Cardiac septum (tissue), 1 donor: ENCODE measurements around the gene PLXNA4. TPM values are rescaled to one million over a fixed set of nuclear protein-coding genes. Genes with fewer than 3 reads are reported as not detected.

Experiments used
- DNase-seq: peaks from one replicate; pipeline ENCODE4 v3.0.0-alpha.2; 2020; ENCODE audit warnings: low spot score
- intact Hi-C: fragments of 100-400 bp; cut with DNase I; formaldehyde crosslinking; loops from one replicate; pipeline ENCODE4 v1.14.0; 2022
- total RNA-seq: library from RNA; stranded (reverse); fragmentation: NEBNext Ultra II Directional; extraction: Animal tissue kit (Norgen Biotek cat#: 25700); gene quantifications from one replicate; pipeline ENCODE4 v1.2.1, GENCODE V29; 2021
- donor health status: DM: no; HTN: no; CAD: no.

PLXNA4 gene
- total RNA-seq, 1 donor from 2014 or later, result 12.8 TPM

GRCh38 chr7:132142006-132142405 lies 434.3 kb downstream of the PLXNA4 start:
- intact Hi-C loops, result loop anchor here (10.0 kb wide), 1 partner anchor 137 kb away; no protein-coding TSS in a partner anchor

DNA sequence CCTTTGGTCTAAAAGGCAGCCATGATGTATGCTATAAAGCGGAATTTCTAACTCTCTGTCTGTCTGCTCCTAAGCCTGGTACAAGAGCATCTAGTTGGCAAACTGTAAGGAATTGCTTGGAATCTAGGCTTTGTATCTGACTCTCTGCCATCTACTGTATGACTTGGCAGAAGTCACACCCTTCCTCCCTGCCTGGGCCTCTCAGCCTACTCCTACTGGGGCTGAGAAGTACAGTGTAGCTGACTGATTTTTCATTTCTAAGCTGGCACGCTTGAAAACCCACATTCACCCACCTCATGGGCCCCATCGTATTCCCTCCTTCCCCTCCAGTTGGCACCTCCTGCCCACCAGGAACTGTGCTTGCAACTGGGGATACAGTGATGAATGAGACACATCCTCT lies 435.2 kb downstream of the PLXNA4 start:
- DNase-seq, result no peak
- intact Hi-C loops, result loop anchor here (10.0 kb wide), 1 partner anchor 136 kb away; no protein-coding TSS in a partner anchor

More at GRCh38 chr7:132142006-132142405, 434.3 kb downstream of the PLXNA4 start:
- no peak for DNase-seq

GRCh38 chr7:132140341-132140740 lies 435.9 kb downstream of the PLXNA4 start:
- intact Hi-C loops, result loop anchor here (10.0 kb wide), 1 partner anchor 136 kb away; no protein-coding TSS in a partner anchor
- no peak for DNase-seq

GRCh38 chr7:132138817-132139216 lies 437.5 kb downstream of the PLXNA4 start:
- intact Hi-C loops, result no loop called here
- no peak for DNase-seq

GRCh38 chr7:132137681-132138080 lies 438.6 kb downstream of the PLXNA4 start:
- no peak for DNase-seq
- intact Hi-C loops, result no loop called here

DNA sequence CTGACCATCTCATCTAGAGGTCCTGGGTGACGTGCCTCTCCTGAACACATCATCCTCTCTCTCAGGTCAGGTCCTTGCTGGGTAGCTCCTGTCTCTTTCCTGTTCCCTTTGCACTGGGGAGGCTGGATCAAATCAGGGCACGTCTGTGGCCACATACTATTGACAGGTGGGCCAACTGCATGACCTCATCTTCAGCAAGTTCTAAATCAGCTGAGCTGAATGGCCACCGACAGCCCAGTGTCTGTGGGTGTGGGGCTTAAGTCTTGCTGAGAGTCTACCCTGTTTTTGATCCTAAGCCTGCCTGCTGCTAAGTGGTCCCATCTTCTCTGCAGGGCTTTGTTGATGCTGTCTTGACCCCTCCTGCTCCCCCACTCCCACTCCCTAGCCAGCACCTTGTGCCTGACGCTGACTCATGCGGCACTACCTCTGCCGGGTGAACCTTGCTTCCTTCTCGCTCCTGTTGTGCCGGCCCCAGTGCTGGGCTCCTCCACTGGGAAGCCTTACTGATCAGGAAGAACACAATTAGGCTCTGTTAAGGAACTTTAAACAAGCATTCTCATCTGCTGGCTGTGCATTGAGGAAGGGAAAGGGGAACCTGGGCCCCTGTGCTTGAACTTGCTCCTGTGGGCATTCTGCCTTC lies 440.4 kb downstream of the PLXNA4 start:
- intact Hi-C loops, result no loop called here

DNA sequence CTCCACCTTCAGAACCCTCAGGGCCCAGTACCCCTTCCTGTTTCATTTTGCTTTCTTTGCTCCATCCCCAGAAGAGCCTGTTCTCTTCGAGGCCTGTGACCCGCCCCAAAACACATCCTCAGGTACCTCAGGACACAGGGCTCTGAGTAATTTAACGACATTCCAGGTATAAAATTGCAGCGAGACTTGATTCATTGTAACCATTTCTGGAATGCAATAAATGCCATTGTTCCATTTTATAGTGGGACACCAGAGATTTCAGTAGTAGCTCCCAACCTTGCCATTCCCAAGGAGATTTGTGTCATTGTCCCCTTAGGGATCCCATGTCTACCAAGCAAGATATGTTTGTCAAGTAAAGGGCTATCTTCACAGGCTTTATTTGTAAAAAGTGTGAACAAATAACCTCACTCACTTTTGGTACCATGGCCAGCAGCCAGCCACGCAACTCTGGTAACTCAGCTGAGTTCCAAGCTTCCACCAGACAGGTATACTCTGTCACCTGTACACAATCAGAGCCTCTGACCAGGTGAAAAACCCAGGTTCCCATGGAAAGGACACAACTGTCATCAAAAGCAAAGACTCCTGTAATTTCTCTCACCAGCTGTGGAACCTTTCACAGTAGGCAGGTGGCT lies 441.3 kb downstream of the PLXNA4 start:
- no peak for DNase-seq
- intact Hi-C loops, result no loop called here

More for the DNA sequence above, 440.4 kb downstream of the PLXNA4 start:
- no peak for DNase-seq

DNA sequence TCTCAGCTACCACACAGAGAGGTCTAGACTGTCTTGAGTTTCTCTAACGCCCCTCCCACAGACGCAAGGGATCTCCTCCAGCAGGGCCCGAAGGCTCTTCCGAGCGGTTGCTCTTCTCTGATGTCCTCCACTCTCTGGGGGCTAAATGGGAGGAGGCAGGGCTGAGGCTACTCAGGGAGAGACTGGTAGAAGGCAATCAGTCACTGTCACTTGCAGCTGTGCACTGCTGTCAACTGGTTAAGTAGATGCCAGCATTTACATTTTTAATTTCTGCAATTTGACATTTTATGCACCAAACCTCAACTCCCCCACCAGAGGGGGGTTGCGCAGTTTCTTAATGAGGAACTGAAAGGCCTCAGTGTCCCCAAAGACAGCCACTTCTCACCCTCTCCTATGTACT lies 442.8 kb downstream of the PLXNA4 start:
- intact Hi-C loops, result no loop called here
- DNase-seq, result no peak

- intact Hi-C loops, result no loop called here
- DNase-seq, result no peak
These were observed 445.1 kb downstream of the PLXNA4 start for GRCh38 chr7:132131196-132131595.

DNA sequence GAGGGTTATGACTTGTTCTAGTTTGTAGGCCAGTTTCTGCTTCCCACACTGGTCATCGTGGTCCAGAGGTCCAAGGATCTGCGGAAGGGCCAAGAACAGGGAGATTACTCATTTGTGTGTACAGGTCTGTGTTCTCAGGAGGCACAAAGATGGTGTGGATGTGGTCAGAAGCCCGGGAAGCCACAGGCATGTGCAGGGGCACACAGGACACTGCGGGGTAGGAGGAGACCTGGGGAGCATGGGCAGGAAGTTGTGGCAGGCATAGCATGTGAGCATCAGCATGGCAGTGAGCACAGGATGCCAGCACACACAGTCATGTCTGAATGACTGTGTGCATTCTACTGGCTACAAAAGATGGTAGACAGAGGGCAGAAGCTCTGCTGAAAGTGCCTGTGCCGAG lies 445.8 kb downstream of the PLXNA4 start:
- intact Hi-C loops, result no loop called here
- DNase-seq, result no peak

DNA sequence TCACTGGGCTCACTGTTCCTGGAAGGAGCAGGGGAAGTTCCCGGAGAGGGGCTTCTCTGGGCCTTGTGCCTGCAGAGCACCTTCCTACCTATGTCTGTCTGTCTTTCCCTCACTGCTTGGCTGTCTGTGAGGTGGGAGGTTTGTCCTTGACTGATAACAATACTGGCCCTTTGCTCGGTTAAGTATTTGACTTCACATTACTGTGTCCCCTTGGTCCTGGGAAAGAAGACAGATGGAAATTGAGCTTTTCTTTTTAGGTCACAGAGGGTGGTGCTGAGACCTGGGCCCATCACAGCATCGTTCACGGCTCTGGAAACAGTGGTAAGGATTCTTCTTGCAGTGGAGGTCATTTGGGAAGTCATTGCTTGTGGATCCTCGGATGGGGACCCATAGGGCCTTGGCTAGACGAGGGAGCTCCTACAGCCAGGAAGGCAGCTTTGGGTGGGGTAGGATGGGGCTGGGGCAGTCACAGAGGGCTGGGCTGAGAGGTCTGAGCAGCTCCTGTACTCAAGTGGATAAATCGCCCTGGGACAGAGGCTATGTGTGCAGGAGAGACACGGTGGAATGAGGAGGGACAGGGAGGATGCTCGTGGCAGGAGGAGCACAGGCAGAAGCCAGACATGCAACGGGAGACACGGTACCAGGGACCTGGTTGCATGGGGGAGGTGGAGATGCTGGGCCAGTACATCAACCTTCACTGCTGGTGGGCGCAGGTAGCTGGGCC lies 450.2 kb downstream of the PLXNA4 start:
- DNase-seq, result no peak
- intact Hi-C loops, result no loop called here

DNA sequence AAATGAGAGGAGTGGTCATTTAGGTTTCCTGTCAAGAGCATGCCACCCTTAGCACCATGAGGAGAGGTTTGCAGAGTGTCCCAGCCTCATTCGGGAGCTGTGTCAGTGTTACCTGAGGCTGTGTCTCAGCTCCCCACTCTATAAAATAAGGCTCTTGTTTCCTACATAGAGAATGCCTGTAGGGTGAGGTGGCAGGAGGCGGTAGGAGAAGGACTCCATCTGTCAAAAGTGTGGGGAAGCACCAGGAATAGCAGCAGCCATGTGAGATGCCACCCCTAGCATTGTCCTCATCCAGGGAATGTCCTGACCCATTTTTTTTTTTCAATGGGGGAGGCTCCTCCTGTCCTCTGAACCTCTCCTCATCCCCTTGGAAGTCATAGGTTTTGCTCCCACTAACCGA lies 451.2 kb downstream of the PLXNA4 start:
- intact Hi-C loops, result no loop called here
- DNase-seq, result no peak

DNA sequence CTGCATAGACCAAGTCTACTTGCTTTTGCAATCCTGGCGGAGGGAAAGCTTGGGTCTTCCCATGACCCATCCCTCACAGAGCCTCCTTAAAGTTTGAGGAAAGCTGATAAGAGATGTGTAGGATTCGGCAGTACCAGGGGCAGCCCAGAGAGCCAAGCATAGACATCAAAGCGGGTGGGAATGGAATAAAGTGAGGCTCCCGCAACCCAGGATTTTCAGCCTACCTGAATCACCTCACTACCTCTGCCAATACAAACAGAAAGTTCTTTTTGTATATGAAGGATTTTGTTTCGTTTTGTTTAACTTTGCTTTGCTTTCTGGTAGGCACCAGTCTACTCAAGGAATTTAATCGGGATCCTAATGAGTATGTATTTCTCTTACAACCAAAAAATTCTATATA lies 451.7 kb downstream of the PLXNA4 start:
- no peak for DNase-seq
- intact Hi-C loops, result no loop called here

DNA sequence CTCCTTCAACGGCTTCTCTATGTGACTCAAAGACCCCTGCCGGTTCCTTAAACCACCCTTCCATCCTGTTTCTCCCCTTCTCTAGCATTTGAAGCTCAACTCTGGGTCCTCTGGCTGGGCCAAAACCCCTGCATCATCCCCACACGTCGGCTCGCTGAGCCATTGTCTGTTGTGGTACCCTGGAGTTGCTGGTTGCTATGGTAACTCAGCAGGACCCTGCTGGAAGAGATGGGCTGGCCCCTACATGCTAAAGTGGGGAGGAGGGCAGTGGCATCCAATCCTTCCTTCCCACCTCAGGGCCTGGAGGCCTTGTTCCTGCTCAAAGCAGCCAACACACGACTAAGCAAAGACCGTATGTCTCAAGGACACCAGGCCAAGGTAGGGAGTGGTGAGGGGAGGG lies 452.5 kb downstream of the PLXNA4 start:
- intact Hi-C loops, result no loop called here
- peak; percentile 35 for DNase-seq

- intact Hi-C loops, result no loop called here
- peak; percentile 43 for DNase-seq
These were observed 453.4 kb downstream of the PLXNA4 start for GRCh38 chr7:132122901-132123300.

GRCh38 chr7:132121987-132122386 lies 454.3 kb downstream of the PLXNA4 start:
- intact Hi-C loops, result no loop called here
- DNase-seq, result peak; percentile 26

GRCh38 chr7:132118641-132119040 lies 457.6 kb downstream of the PLXNA4 start:
- intact Hi-C loops, result no loop called here
- DNase-seq, result peak; percentile 27

DNA sequence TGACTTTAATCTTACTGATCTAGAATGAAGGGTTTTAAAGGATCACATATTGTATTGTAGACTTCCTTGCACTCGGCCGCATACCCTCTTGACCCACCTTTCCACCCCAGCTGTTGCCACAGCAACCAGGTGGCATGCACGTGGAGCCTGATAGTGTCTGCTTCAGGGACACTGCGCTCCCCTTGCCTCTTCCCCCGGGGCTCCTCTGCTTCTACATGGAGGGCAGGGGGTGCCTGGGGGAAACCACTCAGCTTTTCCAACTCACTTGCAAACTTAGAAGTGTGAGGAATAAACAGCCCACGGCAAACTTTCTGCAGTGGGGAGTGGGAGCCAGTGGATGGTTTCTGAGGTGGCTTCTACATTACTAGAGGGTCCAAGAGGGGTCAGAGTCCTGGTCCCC lies 458.6 kb downstream of the PLXNA4 start:
- peak; percentile 57 for DNase-seq
- intact Hi-C loops, result no loop called here

DNA sequence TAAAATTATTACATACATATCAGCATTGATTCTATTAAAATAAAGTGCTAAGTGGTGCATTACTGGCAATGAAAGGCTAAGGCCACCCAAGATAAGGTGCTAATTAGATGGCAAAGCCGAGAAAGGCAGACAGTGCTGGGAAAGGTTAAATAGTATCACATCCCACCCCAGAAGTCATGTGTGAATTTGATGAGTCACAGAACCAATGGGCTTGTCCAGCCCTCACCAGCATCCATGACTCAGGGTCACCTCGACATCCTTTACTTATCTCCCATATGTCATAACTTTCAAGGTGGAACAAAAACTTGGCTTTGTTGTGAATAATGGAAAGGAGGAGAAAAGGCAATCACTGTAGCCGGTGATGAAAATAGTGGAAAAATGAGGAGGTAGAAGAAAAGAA lies 459.1 kb downstream of the PLXNA4 start:
- intact Hi-C loops, result no loop called here
- no peak for DNase-seq

GRCh38 chr7:132116369-132116768 lies 459.9 kb downstream of the PLXNA4 start:
- DNase-seq, result peak; percentile 12
- intact Hi-C loops, result no loop called here

- no peak for DNase-seq
- intact Hi-C loops, result no loop called here
These were observed 460.5 kb downstream of the PLXNA4 start for GRCh38 chr7:132115758-132116157.
